ENCODE results near the gene DUSP15. TPM values are rescaled to one million over a fixed set of nuclear protein-coding genes. Genes with fewer than 3 reads are reported as not detected.

DUSP15 gene
- total and polyA plus RNA-seq, 4 donors, result 1.6 to 4.7 (median 2.9) TPM

GRCh38 chr20:31835554-31835953 lies 34.8 kb downstream of the DUSP15 start:
- no peak overlapping the region for H3K27ac ChIP-seq (ENCODE audit: low read depth in 1 of 2, low read length in 1 of 2)

GRCh38 chr20:31833931-31834521 lies 36.3 kb downstream of the DUSP15 start:
- Histone ChIP-seq H3K27ac (ENCODE audit: low read depth in 1 of 2, low read length in 1 of 2) (no peak overlapping the region), H3K27me3 (ENCODE audit: control insufficient read depth in 3 of 3, insufficient read depth in 3 of 3, low read length in 2 of 3) (no peaks in the 10 kb centered on the region), H3K4me1 (ENCODE audit: control insufficient read depth in 5 of 5, insufficient read depth in 5 of 5, low read length in 5 of 5) (peaks cover 0 to 52% (median 11%) of the 10 kb centered on the region in 5 donors), H3K9me3 (ENCODE audit: control insufficient read depth in 4 of 4, insufficient read depth in 3 of 4, low read length in 3 of 4) (peaks cover 0 to 2% (median 0%) of the 10 kb centered on the region in 4 donors), H3K4me3 (no peak overlapping the region), H3K9ac (ENCODE audit: insufficient read depth in 1 of 2, low read length in 2 of 2) (no peak overlapping the region), H3K36me3 (ENCODE audit: control insufficient read depth in 4 of 4, insufficient read depth in 4 of 4, low read length in 4 of 4) (no peaks in the 10 kb centered on the region)
- WGBS, 2 donors, result 72 to 75% methylated on average over 18 to 20 of the region's 20 CpGs
- DNase-seq (peak; percentile 38 to 60 (median 55)), ATAC-seq (ENCODE audit: insufficient read depth, low FRiP score) (no peak)
- no peak for TF ChIP-seq CTCF (IDR thresholded peaks at IDR 0.05; ENCODE audit: control extremely low read depth, extremely low read depth)

More at GRCh38 chr20:31835554-31835953, 34.8 kb downstream of the DUSP15 start:
- no peak for DNase-seq
- no peak overlapping the region for H3K4me3 ChIP-seq
- ATAC-seq (ENCODE audit: insufficient read depth, low FRiP score), result no peak
- peaks cover 0 to 2% (median 0%) of the 10 kb centered on the region in 4 donors for H3K9me3 ChIP-seq (ENCODE audit: control insufficient read depth in 4 of 4, insufficient read depth in 3 of 4, low read length in 3 of 4)
- peaks cover 0 to 52% (median 11%) of the 10 kb centered on the region in 5 donors for H3K4me1 ChIP-seq (ENCODE audit: control insufficient read depth in 5 of 5, insufficient read depth in 5 of 5, low read length in 5 of 5)
- no peak for TF ChIP-seq CTCF (IDR thresholded peaks at IDR 0.05; ENCODE audit: control extremely low read depth, extremely low read depth)
- no peaks in the 10 kb centered on the region for H3K36me3 ChIP-seq (ENCODE audit: control insufficient read depth in 4 of 4, insufficient read depth in 4 of 4, low read length in 4 of 4)
- no peaks in the 10 kb centered on the region for H3K27me3 ChIP-seq (ENCODE audit: control insufficient read depth in 3 of 3, insufficient read depth in 3 of 3, low read length in 2 of 3)
- no peak overlapping the region for H3K9ac ChIP-seq (ENCODE audit: insufficient read depth in 1 of 2, low read length in 2 of 2)
- WGBS, 2 donors, result 69 to 82% methylated on average over 9 of the region's 9 CpGs

GRCh38 chr20:31833130-31833930 lies 37.0 kb downstream of the DUSP15 start:
- ATAC-seq (ENCODE audit: insufficient read depth, low FRiP score), result no peak
- WGBS, 2 donors, result 62 to 72% methylated on average over 14 of the region's 14 CpGs

More at GRCh38 chr20:31833130-31833930, 37.0 kb downstream of the DUSP15 start:
- peak; percentile 77 to 80 (median 77) for DNase-seq
- H3K27me3 ChIP-seq (ENCODE audit: control insufficient read depth in 3 of 3, insufficient read depth in 3 of 3, low read length in 2 of 3), result no peaks in the 10 kb centered on the region
- no peak overlapping the region for H3K4me3 ChIP-seq
- peaks cover 0 to 46% (median 10%) of the 10 kb centered on the region in 5 donors for H3K4me1 ChIP-seq (ENCODE audit: control insufficient read depth in 5 of 5, insufficient read depth in 5 of 5, low read length in 5 of 5)
- H3K9me3 ChIP-seq (ENCODE audit: control insufficient read depth in 4 of 4, insufficient read depth in 3 of 4, low read length in 3 of 4), result peaks cover 0 to 2% (median 0%) of the 10 kb centered on the region in 4 donors
- H3K36me3 ChIP-seq (ENCODE audit: control insufficient read depth in 4 of 4, insufficient read depth in 4 of 4, low read length in 4 of 4), result no peaks in the 10 kb centered on the region
- TF ChIP-seq CTCF (IDR thresholded peaks at IDR 0.05; ENCODE audit: control extremely low read depth, extremely low read depth), result peak; percentile 44
- H3K27ac ChIP-seq (ENCODE audit: low read depth in 1 of 2, low read length in 1 of 2), result no peak overlapping the region
- peak overlapping the region in 1 of 2 donors; percentile 20 for H3K9ac ChIP-seq (ENCODE audit: insufficient read depth in 1 of 2, low read length in 2 of 2)
